ENCODE results near the gene NEDD9.

GRCh38 chr6:11233673-11234573 is 1.5 kb upstream of the NEDD9 start:
- TF ChIP-seq CTCF (conservative IDR thresholded peaks at IDR 0.05) (no peak), ZFX (IDR thresholded peaks at IDR 0.05) (no peak)
